HFFc6 (cell line): Measurements from ENCODE around the gene USP35. TPM values are rescaled to one million over a fixed set of nuclear protein-coding genes. Genes with fewer than 3 reads are reported as not detected.

ENCODE experiments used
- DNase-seq: peaks from one replicate; pipeline ENCODE4 v3.0.0-alpha.2; 2018
- H3K27ac Mint-ChIP-seq: 2 replicates; pipeline ENCODE4 v1.8.0; 2020; ENCODE audit warnings: mild to moderate bottlenecking, mixed read lengths
- H3K27me3 Mint-ChIP-seq: 2 replicates; pipeline ENCODE4 v1.8.0; 2021; ENCODE audit warnings: mild to moderate bottlenecking, moderate library complexity, mixed read lengths; ENCODE audit not compliant: insufficient read depth
- H3K36me3 Mint-ChIP-seq: 2 replicates; pipeline ENCODE4 v1.8.0; 2021; ENCODE audit warnings: low read depth, mixed read lengths
- H3K4me1 Mint-ChIP-seq: 2 replicates; pipeline ENCODE4 v1.8.0; 2020; ENCODE audit warnings: low read depth, mixed read lengths
- H3K4me3 Mint-ChIP-seq: 2 replicates; pipeline ENCODE4 v1.8.0; 2020; ENCODE audit warnings: mild to moderate bottlenecking, moderate library complexity, mixed read lengths
- H3K9me3 Mint-ChIP-seq: 2 replicates; pipeline ENCODE4 v1.8.0; 2020; ENCODE audit warnings: mild to moderate bottlenecking, mixed read lengths
- total RNA-seq, 6 experiments: library from RNA; stranded (reverse); fragmentation: NEBNext Ultra II Directional; extraction: Animal tissue kit (Norgen Biotek cat#: 25700); gene quantifications; 2 replicates in 1 of 6; 3 replicates in 5 of 6; pipeline ENCODE4 v1.2.3, GENCODE V29; 2021
- TF ChIP-seq, protein P1 (sequence below): fragments of 200-600 bp; sonication (generic); IDR thresholded peaks from 2 replicates; pipeline ENCODE4 v1.5.0; 2021; ENCODE audit warnings: antibody characterized with exemption, mild to moderate bottlenecking

Gene USP35
- total RNA-seq, 6 experiments from 2014 or later, result 8.5 to 10.6 (median 9.0) TPM

GRCh38 chr11:78261367-78261766 lies 72.6 kb downstream of the USP35 start:
- TF ChIP-seq, protein P1, sequence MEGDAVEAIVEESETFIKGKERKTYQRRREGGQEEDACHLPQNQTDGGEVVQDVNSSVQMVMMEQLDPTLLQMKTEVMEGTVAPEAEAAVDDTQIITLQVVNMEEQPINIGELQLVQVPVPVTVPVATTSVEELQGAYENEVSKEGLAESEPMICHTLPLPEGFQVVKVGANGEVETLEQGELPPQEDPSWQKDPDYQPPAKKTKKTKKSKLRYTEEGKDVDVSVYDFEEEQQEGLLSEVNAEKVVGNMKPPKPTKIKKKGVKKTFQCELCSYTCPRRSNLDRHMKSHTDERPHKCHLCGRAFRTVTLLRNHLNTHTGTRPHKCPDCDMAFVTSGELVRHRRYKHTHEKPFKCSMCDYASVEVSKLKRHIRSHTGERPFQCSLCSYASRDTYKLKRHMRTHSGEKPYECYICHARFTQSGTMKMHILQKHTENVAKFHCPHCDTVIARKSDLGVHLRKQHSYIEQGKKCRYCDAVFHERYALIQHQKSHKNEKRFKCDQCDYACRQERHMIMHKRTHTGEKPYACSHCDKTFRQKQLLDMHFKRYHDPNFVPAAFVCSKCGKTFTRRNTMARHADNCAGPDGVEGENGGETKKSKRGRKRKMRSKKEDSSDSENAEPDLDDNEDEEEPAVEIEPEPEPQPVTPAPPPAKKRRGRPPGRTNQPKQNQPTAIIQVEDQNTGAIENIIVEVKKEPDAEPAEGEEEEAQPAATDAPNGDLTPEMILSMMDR, result no peak
- peaks cover 20% of the 10 kb centered on the region for H3K4me1 Mint-ChIP-seq
- H3K9me3 Mint-ChIP-seq, result no peaks in the 10 kb centered on the region
- H3K27me3 Mint-ChIP-seq, result no peaks in the 10 kb centered on the region; the same call in 1 of the 2 replicates
- H3K4me3 Mint-ChIP-seq, result no peak overlapping the region
- DNase-seq, result no peak
- no peak overlapping the region for H3K27ac Mint-ChIP-seq
- H3K36me3 Mint-ChIP-seq, result no peaks in the 10 kb centered on the region

DNA sequence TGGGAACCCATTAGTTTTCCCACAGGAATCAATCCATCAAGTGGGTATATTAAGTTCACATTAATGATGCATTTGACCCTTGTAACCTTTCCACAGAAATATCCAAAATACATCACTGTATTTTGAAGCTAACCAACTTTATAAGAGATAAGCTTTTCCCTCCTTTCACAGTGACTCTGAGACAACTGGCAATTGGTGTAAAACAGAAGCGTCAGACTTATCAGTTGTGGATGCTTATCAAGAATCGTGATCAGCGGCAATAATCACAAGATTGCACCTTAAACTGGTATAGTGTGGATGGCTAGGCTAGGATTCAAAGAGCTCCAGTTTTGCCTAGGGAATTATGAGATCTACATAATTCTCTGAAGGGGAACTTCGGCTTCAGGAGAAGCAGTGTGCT lies 73.1 kb downstream of the USP35 start:
- peaks cover 15% of the 10 kb centered on the region for H3K4me1 Mint-ChIP-seq
- H3K9me3 Mint-ChIP-seq, result no peaks in the 10 kb centered on the region
- no peak for DNase-seq
- TF ChIP-seq, protein P1, result no peak
- H3K36me3 Mint-ChIP-seq, result no peaks in the 10 kb centered on the region
- no peak overlapping the region for H3K27ac Mint-ChIP-seq
- no peaks in the 10 kb centered on the region; the same call in 1 of the 2 replicates for H3K27me3 Mint-ChIP-seq
- no peak overlapping the region for H3K4me3 Mint-ChIP-seq

GRCh38 chr11:78262238-78262637 lies 73.5 kb downstream of the USP35 start:
- H3K9me3 Mint-ChIP-seq, result no peaks in the 10 kb centered on the region
- DNase-seq, result no peak

GRCh38 chr11:78262691-78263090 lies 74.0 kb downstream of the USP35 start:
- Mint-ChIP-seq H3K4me1 (peaks cover 9% of the 10 kb centered on the region), H3K27ac (no peak overlapping the region), H3K4me3 (no peak overlapping the region), H3K36me3 (no peaks in the 10 kb centered on the region), H3K9me3 (no peaks in the 10 kb centered on the region), H3K27me3 (no peaks in the 10 kb centered on the region; the same call in 1 of the 2 replicates)
- no peak for DNase-seq
- TF ChIP-seq, protein P1, result no peak

More at GRCh38 chr11:78262238-78262637, 73.5 kb downstream of the USP35 start:
- TF ChIP-seq, protein P1, result no peak
- no peak overlapping the region for H3K27ac Mint-ChIP-seq
- H3K27me3 Mint-ChIP-seq, result no peaks in the 10 kb centered on the region; the same call in 1 of the 2 replicates
- H3K4me3 Mint-ChIP-seq, result no peak overlapping the region
- H3K4me1 Mint-ChIP-seq, result peaks cover 11% of the 10 kb centered on the region
- no peaks in the 10 kb centered on the region for H3K36me3 Mint-ChIP-seq

Other genes starting within 250 kb of the USP35 start
- 10 to 100 TPM; 23.8 to 30.1 (median 28.3) TPM for gene INTS4, start 194.3 kb upstream of the USP35 start, total RNA-seq
- 1 to 10 TPM in 2 of 6 experiments, under 1 TPM in 4; 0.17 to 1.5 (median 0.64) TPM for gene KCTD14, start 165.6 kb upstream of the USP35 start, total RNA-seq
- not detected for gene THRSP, start 125.1 kb upstream of the USP35 start, total RNA-seq
- gene NDUFC2, start 109.1 kb upstream of the USP35 start, total RNA-seq, result 100 to 1,000 TPM; 330 to 476 (median 410) TPM
- 10 to 100 TPM; 62.0 to 84.0 (median 69.8) TPM for gene ALG8, start 49.3 kb upstream of the USP35 start, total RNA-seq
- gene KCTD21, start 293 bp upstream of the USP35 start, total RNA-seq, result 10 to 100 TPM; 10.4 to 15.7 (median 12.6) TPM
- 10 to 100 TPM in 3 of 6 experiments, 1 to 10 TPM in 3; 8.4 to 12.1 (median 9.9) TPM for gene GAB2, start 228.9 kb downstream of the USP35 start, total RNA-seq